RPMI7951 (cell line): ENCODE measurements around the gene AGAP1. TPM values are rescaled to one million over a fixed set of nuclear protein-coding genes. Genes with fewer than 3 reads are reported as not detected.

Source experiments
- DNase-seq: peaks from one replicate; pipeline ENCODE4 v3.0.0-alpha.2; 2012; ENCODE audit warnings: low read depth
- total RNA-seq: library from RNA; depleted of rRNA; stranded (reverse); fragments of >200 nt; shearing (Covaris generic); gene quantifications from 2 replicates; pipeline ENCODE4 v1.2.3, GENCODE V29; 2014

Gene AGAP1
- total RNA-seq, 1 experiment from 2014 or later: 5.4 TPM

DNA sequence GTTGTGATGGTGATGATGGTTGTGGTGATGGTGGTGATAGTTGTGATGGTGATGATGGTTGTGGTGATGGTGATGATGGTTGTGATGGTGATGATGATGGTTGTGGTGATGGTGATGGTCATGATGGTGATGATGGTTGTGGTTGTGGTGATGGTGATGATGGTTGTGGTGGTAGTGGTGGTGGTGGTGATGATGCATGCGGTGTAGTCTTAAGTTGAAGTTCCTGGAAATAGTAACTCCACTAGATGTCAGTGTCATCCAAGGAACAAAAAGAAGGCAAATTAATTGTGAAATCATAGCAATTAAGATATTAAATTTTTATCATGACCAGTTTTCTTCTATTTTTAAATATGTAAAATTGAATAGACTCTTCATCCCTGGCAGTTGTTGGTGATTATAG lies 309.2 kb downstream of the AGAP1 start:
- peak; percentile 13 for DNase-seq

DNA sequence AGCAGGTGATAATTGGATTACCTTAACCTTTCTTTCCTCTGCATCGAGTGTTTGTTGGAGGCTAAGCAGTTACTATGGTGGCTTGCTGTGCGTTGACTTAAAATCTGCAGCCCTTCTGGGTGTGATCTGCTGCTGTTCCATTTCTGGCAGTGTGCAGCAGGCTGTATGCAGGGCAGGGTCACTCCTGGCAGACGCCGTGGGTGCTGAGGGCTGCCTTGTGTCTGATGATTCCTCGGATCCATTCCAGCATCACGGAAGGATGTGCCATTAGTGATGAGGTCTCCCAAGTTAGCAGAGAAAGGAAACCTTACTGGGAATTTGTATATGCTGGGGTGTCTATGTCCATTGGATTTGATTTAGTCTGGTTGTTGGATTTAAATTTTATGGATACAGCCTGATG lies 310.8 kb downstream of the AGAP1 start:
- no peak for DNase-seq

DNA sequence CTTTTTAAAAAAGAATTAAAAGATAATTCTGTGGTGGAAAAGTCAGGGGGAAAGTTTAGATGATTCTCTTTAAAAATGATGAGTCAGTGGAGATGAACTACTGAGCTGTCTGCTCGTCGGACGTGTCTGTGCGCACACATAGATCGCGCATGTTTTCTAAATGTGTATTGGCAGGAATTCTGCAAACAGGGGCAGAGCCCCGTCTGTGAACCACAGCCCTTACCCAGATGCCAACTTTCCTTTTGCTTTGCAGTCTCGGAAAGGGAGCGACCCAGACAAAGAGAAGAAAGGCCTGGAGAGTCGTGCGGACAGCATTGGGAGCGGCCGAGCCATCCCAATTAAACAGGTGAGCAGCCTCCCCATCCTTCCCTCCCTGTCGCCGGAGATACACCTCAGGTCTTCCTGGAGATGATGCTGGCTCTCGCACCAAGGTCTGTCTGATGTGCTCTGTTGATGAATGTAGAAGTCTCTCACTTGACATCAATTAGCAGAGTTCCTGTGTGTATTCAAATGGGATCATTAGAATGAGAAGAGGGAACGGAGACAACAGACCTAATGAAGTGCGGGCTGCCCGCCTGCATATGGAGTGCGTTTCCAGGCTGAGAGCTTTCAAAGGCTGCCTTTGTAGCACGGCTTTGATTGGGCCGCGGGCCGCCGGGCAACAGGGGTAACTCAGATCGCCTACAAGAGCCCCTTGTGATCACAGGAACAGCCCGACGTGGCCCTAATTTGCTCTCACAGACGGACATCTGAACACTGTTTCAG lies 313.3 kb downstream of the AGAP1 start:
- DNase-seq: no peak

DNA sequence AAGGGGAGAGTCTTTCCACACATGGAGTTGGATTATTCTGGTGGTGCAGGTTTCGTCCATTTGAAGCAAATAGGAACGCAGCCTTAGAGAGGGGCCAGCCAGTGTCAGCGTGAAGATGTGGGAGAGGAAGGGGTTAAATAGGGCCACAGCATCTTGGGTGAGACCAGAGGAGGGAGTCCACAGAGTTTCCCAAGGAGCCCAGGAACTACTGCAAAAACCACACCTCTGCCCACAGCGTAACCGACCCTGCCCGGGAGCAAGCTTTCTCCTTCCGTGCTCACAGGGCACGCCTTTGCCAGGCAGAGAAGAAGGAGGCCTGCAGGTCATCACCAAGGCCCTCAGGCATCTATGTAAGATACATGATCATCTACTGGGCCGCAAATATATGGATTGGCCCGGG lies 314.5 kb downstream of the AGAP1 start:
- DNase-seq: no peak

DNA sequence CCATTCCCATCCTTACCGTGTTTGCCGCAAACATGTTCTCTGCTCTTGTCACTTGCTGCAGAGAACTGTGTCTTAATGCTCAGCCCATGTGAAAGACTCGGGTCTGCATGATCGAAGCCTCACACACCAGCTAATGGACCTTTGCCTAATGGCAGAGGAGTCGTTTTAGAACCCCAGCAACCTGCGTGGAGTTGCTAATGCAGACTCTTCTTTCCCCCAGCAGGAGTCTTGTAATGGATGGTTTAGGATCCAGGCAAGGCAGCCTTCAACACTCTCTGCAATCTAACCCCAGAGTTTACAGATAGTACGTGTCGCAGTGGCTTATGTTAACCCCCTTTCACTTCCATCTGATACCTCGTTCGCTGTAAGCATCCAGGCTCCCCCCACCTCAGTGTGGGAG lies 316.4 kb downstream of the AGAP1 start:
- no peak for DNase-seq

DNA sequence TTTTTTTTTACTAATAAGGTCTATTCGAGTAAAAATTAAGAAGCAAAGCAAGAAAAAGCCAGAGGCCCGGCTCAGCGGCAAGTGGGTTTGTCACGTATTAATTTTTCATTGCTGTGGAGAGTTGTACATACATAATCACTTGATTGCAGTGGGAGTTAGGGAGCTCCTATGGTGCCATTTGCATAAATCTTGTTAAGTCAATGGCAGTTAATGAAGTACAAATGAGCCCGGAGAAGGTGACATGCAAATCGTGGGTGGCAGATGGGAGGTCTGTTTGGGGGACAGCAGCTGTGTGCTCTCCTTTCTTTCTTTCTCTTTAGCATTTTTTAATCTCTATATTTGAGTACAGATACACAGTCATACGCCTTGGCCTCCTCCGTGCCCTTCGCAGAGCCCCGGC lies 317.0 kb downstream of the AGAP1 start:
- DNase-seq: no peak

DNA sequence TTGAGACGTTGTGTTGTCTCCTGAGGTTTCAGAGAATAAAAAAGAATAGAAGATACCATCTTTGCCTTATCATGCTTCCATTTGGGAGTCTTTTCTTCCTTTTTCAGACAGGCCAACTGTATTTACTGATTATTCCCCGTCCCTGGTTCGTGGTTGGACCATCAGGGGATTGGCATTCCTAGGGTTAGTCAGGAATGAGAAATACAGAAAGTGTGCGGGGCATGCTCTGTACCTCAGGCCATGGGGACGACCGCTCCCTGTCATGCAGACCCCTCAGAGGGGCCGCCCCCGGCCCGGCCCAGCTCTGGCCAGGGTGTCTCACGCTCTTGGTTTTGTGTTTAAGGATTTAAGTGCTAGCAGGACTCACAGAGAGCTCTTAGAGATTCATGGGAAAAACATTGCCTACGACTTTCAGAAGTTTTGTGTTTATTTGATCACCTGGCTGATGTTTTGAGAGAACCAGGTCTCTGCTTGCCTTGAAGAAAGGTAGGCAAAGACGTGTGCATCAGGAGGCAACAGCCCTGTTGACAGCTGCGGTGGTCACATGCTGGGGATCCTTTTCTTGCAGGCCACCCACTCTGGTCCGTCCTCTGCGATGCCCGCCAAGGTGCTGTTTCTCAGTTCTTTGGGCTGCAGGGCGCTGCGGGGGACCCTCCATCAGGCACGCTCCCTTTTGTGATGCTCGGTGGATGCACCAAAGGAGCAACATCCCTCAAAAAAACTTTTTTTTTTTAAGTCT lies 317.8 kb downstream of the AGAP1 start:
- no peak for DNase-seq

DNA sequence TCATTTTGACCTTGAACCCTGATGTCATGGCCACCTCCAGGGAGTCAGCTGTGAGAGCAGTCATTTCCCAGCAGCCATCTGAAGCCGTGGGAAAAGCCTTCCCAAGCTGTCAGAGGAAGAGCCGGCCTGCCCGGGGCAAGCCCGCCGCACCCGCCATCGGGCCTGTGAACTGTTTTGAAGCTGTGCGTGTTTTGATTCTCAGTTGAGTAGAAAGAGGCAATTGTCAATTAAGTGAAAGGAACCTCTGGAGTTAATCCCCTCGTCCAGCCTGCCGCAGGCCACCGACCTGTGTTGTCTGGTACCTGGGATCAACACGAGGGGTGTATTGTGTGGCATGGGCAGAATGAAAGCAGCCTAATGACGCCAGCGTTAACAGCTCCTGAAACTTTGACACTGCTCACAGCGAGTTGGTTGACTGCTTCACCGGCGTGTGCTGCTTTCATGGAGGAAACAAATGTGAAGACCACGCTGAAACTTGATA lies 318.4 kb downstream of the AGAP1 start:
- no peak for DNase-seq

DNA sequence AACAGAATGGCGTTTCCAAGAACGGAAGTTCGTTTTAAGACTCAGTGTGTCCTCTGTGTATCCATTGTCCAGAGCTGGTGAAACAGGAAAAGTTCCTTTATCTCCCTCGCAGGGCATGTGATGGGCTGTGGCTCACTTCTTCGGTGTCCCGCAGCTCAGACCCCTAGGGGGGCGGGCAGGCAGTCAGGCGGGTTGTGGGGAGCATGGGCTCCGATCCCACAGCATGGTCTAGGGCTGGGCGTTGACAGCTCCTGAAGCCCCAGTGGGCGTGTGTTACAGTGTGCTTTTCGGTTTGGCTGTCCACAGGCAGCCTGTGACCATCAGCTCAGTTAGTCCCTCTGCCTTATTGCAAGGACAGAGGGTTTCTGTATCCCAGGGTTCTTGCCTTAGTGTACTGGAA lies 319.6 kb downstream of the AGAP1 start:
- no peak for DNase-seq

DNA sequence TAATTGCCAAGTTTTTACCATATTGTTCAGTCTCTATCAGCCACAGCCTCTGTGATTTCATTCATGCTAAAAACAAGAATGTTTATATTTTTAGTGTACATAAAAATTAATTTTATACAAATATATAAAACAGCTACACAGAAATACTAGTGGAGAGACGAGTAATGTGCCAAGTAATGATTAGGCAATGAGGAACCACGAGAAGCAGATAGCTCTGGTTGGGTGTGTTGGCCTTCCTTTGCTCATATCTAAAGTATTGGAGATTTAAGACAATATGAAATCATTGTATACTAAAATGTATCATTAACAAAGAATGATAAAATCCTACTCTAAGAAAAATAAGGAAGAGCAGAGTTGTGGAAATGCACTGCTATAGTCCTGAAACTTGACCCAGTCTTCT lies 326.7 kb downstream of the AGAP1 start:
- DNase-seq: no peak

DNA sequence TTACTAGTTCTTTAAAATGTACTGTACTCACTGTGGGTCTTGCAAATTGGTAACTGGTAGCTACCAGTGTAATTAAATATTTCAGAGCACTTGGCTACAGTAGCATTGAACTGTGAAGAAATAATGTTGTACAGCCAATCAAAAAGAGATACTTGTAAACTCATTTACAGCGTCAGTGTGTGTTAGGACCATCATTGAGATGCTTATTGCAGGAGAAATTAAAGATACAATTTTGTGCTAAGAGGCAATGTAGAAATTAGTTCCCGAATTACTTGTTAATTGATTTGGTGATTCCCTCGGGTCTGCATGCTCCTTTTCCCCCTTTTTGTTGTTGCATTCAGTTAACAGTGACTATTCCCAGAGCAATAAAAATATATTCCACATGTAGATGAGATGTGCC lies 330.5 kb downstream of the AGAP1 start:
- DNase-seq: no peak

DNA sequence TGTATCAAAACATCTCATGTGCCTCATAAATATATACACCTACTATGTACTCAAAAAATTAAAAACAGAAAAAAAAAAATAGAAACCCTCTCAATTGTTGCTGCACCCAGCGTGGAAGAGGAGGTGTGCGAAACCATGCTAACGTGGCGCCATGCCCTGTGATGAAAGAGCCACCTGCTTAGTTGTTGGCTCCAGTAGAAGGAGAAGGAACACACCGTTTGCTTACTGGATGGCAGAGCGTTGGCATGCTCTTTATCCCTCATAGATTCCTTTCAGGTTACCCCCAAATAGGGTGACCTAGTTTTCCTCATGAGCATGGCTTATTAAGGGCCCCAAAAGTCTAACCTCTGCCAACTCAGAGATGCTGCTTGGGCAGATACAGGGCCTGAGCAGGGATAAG lies 332.1 kb downstream of the AGAP1 start:
- DNase-seq: no peak

DNA sequence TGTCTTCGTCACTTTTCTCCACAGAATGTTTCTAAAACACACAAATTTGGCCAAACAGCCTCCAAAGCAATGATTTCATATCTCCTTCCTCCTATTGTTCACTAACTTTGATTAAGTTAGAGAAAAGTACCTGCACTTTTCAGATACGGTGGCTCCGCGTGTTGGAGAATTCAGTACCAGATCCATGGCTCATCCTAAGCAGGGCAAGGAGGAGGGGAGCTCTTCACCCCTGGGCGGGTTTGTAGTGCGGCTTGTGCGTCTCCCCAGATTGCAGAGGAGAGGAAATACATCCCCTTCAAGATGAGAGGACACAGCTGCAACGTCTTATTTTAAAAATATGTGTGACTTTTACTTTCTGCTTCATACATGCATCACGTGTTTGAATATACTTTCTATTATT lies 333.0 kb downstream of the AGAP1 start:
- DNase-seq: no peak

DNA sequence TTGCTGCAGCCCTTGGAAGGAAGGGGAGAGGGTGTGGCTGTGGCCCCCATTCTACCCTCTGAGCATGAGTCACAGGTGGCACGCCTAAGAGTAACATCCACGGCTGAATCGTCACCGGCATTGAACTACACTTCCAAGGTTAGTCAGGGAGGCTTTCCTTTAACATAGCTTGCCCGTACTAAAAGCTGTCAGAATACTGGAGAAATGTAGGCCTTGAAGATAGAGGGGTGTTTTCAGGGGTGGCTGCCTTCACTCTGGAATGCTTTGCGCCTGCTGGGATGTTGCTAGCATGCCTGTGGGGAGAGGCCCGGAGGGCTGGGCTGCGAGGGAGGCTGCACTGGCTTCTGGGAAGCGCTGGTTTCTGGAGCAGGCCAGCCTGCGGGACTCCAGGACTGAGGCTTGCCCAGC lies 333.7 kb downstream of the AGAP1 start:
- no peak for DNase-seq

DNA sequence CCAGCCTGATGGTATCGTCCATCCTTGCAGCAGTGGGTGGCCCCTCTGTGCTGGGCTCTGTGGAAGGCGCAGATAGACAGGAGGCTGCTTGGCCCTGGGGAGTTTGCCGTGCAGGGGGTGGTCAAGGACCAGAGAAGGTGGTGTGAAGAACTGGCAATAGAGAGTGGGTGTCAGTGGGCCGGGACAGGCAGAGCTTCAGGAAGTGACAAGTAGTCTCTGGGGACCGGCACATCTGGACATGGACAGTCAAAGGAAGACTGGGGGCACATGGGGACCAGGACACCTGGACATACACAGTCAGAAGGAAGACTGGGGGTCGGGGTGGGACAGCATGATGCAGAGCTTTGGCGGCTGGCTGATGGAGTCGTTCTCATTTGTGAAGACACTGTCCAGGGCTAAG lies 335.9 kb downstream of the AGAP1 start:
- DNase-seq: no peak

DNA sequence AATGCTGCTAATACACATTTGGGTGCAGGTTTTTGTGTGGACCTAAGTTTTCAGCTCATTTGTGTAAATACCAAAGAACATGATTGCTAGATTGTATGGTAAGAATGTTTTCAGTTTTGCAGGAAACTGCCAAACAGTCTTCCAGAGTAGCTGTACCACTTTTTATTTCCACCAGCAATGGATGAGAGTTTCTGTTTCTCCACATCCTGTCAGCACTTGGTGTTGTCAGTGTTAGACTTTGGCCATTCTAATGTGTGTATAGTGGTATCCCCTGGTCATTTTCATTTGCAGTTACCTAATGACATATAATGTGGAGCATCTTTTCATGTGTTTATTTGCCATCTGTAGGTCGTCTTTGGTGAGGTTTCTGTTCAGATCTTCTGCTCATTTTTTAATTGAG lies 337.9 kb downstream of the AGAP1 start:
- no peak for DNase-seq

DNA sequence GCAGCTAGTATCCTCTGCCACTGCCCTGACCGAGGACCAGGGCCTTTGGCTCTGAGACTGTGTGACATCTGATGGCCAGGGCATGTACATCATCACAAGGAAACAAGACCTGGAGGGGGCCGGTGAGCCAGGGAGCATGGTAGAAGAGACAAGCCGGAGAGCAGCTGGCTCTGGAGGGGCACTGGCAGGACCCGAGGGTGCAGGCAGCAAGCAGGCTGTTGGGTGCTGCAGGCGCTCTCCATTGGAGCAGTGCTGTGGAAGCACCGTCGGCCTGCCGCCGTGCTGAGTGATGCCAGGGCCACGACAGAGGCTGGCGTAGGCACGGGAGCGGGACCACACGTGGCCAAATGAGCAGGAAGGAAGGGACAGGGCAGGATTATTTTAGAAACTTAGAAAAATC lies 339.1 kb downstream of the AGAP1 start:
- no peak for DNase-seq

DNA sequence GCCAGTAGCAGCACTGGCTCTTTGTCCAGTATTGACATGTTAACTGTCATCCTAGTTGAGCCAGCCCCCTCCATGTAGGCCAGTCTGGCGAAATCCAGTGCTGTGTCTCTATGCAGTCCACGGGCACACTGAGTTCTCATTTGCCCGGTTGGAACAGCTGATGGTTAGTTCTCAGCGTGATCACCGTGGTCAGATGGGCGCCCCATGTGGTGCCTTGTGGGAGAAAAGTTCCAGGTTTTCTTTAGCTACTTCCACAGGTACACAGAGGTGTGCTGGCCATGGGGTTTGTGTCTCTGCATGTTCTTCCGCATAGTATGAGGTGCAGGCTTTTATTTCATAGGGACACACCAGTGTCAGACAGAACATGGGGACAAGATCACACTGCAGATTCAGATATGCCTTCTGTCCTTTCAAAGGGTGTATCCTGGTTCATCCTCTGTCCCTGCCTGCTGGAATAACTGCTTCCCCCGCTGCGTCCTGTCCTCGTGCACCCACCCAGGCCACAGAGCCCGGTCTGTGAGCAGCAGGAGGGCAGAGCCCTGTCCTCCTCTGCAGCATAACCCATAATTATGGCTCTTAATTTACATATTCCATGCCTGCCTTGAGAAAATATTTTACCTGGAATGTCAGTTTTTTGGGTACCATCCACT lies 340.3 kb downstream of the AGAP1 start:
- no peak for DNase-seq

DNA sequence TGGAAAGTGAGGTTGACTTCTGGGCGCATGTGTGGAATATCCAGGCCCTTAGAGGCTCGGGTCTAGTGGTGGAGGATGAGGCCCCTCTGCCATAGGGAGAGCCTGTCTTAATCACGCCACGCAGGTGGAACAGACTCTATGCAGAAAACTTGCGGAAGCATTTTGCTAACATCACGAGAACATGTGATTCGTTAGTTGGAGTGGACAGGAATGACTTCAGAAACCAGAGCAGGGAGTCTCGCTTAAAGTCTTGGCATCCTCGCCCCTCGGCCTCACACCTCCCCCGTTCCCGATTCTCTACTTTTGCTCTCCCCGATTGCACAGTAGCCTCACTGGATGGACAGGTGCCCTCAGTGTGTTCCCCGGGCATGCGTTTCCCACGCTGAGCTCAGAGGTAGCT lies 340.9 kb downstream of the AGAP1 start:
- no peak for DNase-seq

DNA sequence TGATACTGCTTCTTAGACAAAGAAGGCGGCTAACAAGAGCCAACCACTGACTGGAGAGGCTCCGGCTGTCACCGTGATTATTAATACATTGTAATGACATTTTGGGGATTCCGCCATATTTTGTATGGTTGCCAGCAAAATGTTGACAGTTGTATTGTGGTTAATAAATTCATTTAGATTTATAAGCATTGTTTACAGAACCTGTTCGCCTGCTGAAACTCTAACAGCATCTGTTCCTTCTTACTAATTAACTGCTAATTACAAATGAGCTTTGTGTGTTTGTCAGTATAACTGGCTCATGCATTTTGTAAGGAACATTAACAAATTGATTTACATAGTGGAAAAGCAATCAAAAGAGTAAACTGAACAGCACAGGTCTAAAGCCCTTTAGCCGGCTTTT lies 342.0 kb downstream of the AGAP1 start:
- no peak for DNase-seq

DNA sequence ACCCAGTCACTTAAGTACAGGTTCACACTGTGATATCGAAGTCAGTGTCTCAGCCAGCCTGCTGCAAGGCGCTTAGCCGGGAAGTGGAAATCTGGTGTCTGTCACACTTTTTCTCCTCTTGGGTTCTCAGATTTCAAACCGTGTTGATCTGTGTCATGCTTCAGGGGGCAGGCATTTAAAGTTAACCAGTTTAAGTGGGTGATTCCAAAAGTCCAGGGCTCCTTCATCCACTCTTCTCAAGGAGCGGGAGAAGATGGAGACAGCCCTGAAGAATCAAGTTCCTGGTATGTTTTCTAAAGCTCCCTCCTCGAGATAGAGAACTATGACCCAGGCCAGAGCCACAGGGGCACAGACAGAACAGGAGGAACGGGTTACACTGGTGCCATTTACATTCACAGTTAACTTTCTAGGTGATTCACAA lies 342.7 kb downstream of the AGAP1 start:
- no peak for DNase-seq

DNA sequence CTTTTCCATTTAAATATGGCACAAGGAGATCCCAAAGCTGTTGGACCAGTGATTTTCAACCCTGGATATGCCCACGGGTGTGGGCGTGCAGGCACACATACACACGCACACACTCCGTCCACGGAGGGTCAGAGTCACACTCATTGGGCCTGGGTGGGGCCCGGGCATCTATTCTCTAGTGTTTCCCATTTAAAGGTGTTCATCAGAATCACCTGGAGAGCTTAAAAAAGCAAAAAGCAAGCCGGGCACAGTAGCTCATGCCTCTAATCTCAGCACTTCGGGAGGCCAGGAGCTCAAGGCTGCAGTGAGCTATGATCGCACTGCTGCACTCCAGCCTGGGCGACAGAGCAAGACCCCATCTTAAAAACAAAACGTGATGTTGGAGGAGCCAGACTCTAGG lies 345.4 kb downstream of the AGAP1 start:
- no peak for DNase-seq

DNA sequence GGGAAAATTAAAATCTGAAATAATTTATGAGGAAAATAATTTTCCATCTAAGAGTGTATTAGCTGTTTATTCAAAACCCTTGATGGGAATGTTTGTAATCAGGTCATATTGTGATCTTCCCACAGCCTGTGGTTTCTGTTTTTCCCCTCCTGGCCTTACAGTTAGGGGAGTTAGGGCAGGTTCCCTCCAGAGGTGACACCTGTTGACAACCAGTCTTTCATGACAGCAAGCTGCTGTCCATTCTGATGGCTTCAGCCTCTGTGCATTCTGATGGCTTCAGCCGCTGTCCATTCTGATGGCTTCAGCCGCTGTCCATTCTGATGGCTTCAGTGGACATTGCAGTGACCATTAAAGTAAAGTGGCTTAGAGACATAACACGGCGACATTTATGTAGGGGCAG lies 346.1 kb downstream of the AGAP1 start:
- no peak for DNase-seq
